ENCODE measurements around the gene FARP1. TPM values are rescaled to one million over a fixed set of nuclear protein-coding genes. Genes with fewer than 3 reads are reported as not detected.

Gene FARP1
- total and polyA plus RNA-seq, 2 of the 13 experiments (the other 11 are each of a cell fraction or from before 2014, with no cell fraction given), result 70.6 to 126 TPM

DNA sequence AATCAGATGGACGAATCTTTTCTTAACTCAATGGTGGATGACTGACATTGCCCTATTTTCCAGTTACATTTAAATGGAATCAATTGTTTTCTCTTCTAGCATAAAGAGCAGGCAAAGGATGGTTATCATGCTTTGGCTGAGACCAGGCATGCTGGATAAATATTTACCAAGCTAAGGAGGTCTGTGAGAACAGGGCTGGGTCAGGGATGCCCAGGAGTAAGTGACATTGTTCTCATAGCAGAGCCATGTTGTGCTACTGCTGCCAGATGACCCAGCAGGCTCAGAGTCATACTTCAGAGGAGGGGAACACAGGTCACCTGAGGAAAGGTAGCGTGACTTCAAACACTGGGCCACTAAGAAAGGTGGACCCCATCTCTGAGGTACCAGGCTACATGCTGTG, 150.2 kb downstream of the FARP1 start (continued):
- TF ChIP-seq, protein P1, sequence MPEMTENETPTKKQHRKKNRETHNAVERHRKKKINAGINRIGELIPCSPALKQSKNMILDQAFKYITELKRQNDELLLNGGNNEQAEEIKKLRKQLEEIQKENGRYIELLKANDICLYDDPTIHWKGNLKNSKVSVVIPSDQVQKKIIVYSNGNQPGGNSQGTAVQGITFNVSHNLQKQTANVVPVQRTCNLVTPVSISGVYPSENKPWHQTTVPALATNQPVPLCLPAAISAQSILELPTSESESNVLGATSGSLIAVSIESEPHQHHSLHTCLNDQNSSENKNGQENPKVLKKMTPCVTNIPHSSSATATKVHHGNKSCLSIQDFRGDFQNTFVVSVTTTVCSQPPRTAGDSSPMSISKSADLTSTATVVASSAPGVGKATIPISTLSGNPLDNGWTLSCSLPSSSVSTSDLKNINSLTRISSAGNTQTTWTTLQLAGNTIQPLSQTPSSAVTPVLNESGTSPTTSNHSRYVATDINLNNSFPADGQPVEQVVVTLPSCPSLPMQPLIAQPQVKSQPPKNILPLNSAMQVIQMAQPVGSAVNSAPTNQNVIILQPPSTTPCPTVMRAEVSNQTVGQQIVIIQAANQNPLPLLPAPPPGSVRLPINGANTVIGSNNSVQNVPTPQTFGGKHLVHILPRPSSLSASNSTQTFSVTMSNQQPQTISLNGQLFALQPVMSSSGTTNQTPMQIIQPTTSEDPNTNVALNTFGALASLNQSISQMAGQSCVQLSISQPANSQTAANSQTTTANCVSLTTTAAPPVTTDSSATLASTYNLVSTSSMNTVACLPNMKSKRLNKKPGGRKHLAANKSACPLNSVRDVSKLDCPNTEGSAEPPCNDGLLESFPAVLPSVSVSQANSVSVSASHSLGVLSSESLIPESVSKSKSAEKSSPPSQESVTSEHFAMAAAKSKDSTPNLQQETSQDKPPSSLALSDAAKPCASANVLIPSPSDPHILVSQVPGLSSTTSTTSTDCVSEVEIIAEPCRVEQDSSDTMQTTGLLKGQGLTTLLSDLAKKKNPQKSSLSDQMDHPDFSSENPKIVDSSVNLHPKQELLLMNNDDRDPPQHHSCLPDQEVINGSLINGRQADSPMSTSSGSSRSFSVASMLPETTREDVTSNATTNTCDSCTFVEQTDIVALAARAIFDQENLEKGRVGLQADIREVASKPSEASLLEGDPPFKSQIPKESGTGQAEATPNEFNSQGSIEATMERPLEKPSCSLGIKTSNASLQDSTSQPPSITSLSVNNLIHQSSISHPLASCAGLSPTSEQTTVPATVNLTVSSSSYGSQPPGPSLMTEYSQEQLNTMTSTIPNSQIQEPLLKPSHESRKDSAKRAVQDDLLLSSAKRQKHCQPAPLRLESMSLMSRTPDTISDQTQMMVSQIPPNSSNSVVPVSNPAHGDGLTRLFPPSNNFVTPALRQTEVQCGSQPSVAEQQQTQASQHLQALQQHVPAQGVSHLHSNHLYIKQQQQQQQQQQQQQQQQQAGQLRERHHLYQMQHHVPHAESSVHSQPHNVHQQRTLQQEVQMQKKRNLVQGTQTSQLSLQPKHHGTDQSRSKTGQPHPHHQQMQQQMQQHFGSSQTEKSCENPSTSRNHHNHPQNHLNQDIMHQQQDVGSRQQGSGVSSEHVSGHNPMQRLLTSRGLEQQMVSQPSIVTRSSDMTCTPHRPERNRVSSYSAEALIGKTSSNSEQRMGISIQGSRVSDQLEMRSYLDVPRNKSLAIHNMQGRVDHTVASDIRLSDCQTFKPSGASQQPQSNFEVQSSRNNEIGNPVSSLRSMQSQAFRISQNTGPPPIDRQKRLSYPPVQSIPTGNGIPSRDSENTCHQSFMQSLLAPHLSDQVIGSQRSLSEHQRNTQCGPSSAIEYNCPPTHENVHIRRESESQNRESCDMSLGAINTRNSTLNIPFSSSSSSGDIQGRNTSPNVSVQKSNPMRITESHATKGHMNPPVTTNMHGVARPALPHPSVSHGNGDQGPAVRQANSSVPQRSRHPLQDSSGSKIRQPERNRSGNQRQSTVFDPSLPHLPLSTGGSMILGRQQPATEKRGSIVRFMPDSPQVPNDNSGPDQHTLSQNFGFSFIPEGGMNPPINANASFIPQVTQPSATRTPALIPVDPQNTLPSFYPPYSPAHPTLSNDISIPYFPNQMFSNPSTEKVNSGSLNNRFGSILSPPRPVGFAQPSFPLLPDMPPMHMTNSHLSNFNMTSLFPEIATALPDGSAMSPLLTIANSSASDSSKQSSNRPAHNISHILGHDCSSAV (CRISPR knock-in tag; IDR thresholded peaks at IDR 0.05; ENCODE audit: borderline replicate concordance), result no peak
- no peak for TF ChIP-seq KLF13 (CRISPR knock-in tag; IDR thresholded peaks at IDR 0.05)
- TF ChIP-seq RFX5 (IDR thresholded peaks at IDR 0.05; ENCODE audit: low read depth, low read length), result no peak
- peak; percentile 88 for TF ChIP-seq TEAD3 (CRISPR knock-in tag; optimal IDR thresholded peaks at IDR 0.05; ENCODE audit: borderline replicate concordance)
- no peak for TF ChIP-seq TP53 (CRISPR knock-in tag; conservative IDR thresholded peaks at IDR 0.05)
- no peak for TF ChIP-seq ZNF564 (CRISPR knock-in tag; IDR thresholded peaks at IDR 0.05)
- TF ChIP-seq NFATC3 (CRISPR knock-in tag; IDR thresholded peaks at IDR 0.05), result no peak
- TF ChIP-seq KDM4B (CRISPR knock-in tag; IDR thresholded peaks at IDR 0.05), result no peak
- TF ChIP-seq ZNF326 (CRISPR knock-in tag; IDR thresholded peaks at IDR 0.05; ENCODE audit: borderline replicate concordance), result no peak
- TF ChIP-seq AKAP8 (CRISPR knock-in tag; IDR thresholded peaks at IDR 0.05), result no peak
- no peak for TF ChIP-seq SMAD9 (CRISPR knock-in tag; IDR thresholded peaks at IDR 0.05)
- no peak for TF ChIP-seq ZNF605 (CRISPR knock-in tag; IDR thresholded peaks at IDR 0.05)
- no peak for TF ChIP-seq ZBTB8A (CRISPR knock-in tag; IDR thresholded peaks at IDR 0.05; ENCODE audit: borderline replicate concordance, low read depth)
- peak; percentile 44; the same call in 1 of the 2 replicates for TF ChIP-seq FOXO1 (CRISPR knock-in tag; IDR thresholded peaks at IDR 0.05)
- TF ChIP-seq ZNF256 (CRISPR knock-in tag; conservative IDR thresholded peaks at IDR 0.05), result no peak
- TF ChIP-seq SOX5 (CRISPR knock-in tag; IDR thresholded peaks at IDR 0.05; ENCODE audit: borderline replicate concordance), result peak; percentile 89
- TF ChIP-seq MIER3 (CRISPR knock-in tag; IDR thresholded peaks at IDR 0.05; ENCODE audit: borderline replicate concordance), result peak; percentile 37; the same call in 1 of the 2 replicates
- TF ChIP-seq SAP130 (CRISPR knock-in tag; IDR thresholded peaks at IDR 0.05; ENCODE audit: low read depth), result peak; percentile 75
- no peak for TF ChIP-seq CCAR2 (optimal IDR thresholded peaks at IDR 0.05; ENCODE audit: low read depth, low read length)
- TF ChIP-seq, protein P2, sequence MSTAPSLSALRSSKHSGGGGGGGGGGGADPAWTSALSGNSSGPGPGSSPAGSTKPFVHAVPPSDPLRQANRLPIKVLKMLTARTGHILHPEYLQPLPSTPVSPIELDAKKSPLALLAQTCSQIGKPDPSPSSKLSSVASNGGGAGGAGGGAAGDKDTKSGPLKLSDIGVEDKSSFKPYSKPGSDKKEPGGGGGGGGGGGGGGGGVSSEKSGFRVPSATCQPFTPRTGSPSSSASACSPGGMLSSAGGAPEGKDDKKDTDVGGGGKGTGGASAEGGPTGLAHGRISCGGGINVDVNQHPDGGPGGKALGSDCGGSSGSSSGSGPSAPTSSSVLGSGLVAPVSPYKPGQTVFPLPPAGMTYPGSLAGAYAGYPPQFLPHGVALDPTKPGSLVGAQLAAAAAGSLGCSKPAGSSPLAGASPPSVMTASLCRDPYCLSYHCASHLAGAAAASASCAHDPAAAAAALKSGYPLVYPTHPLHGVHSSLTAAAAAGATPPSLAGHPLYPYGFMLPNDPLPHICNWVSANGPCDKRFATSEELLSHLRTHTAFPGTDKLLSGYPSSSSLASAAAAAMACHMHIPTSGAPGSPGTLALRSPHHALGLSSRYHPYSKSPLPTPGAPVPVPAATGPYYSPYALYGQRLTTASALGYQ (CRISPR knock-in tag; IDR thresholded peaks at IDR 0.05), result no peak
- TF ChIP-seq ZNF672 (CRISPR knock-in tag; IDR thresholded peaks at IDR 0.05), result no peak
- TF ChIP-seq HDAC2 (CRISPR knock-in tag; IDR thresholded peaks at IDR 0.05), result peak; percentile 29; the same call in 1 of the 2 replicates
- no peak for TF ChIP-seq ZFP36 (IDR thresholded peaks at IDR 0.05; ENCODE audit: borderline replicate concordance, low read depth, low read length, partially characterized antibody)

Measured in HepG2 (cell line).